K562 (cell line): ENCODE measurements around the gene USP43. TPM values are rescaled to one million over a fixed set of nuclear protein-coding genes. Genes with fewer than 3 reads are reported as not detected.

Source experiments
- ATAC-seq: fragments of 200-7000 bp; cut with Tn5 transposase; 3 replicates; pipeline ENCODE4 v1.9.1; 2020; ENCODE audit warnings: moderate library complexity
- BruUV-seq: library from RNA; stranded (reverse); fragments of 400-500 nt; replicated peaks from 2 replicates; lab custom pipeline; 2021; lab: Mats Ljungman, UMichigan
- CTCF ChIA-PET: fragments of 300-600 bp; formaldehyde crosslinking; extraction: SDS; loops from one replicate; lab custom pipeline; 2021; ENCODE audit warnings: low intra/inter-chr PET ratio; lab: Yijun Ruan, JAX
- POLR2A ChIA-PET: fragments of 300-600, 350-650 bp; sonication (Branson Sonifier 250); formaldehyde crosslinking; extraction: SDS; loops from one replicate; lab custom pipeline; 2021; ENCODE audit warnings: antibody characterized with exemption, inconsistent platforms; lab: Yijun Ruan, JAX
- DNase-seq, 4 experiments: peaks; one replicate each; pipeline versions ENCODE4 v3.0.0 to v3.0.0-alpha.2; 2011 to 2018; ENCODE audit warnings: low spot score in 3 of 4, mixed read lengths in 3 of 4; ENCODE audit errors: extremely low read depth in 1 of 4
- FAIRE-seq: peaks from 2 replicates; lab custom pipeline; 2011; peaks lifted over from hg19 to GRCh38; lab: Jason Lieb, UNC
- H2AFZ ChIP-seq: 2 replicates; pipeline ENCODE4 v1.6.0; 2011; ENCODE audit warnings: low read depth, low read length, control low read depth, inconsistent platforms
- H3K27ac ChIP-seq: fragments of 200-600 bp; 3 replicates; pipeline ENCODE4 v1.8.0; 2011; ENCODE audit warnings: low read depth, mild to moderate bottlenecking, control low read depth, inconsistent platforms, low read length, moderate library complexity, mixed read lengths; ENCODE audit errors: extremely low read depth
- H3K27me3 ChIP-seq, 2 experiments: fragments of 300-600 bp in 1 of 2; 2 replicates in 1 of 2; 3 replicates in 1 of 2; pipeline versions ENCODE4 v1.6.0 to v1.8.0; 2011; ENCODE audit warnings: inconsistent platforms in 2 of 2, low read length in 2 of 2, mild to moderate bottlenecking in 1 of 2, mixed read lengths in 1 of 2, moderate library complexity in 1 of 2; ENCODE audit not compliant: control insufficient read depth in 2 of 2, insufficient read depth in 2 of 2
- H3K36me3 ChIP-seq: fragments of 300-600 bp; 3 replicates; pipeline ENCODE4 v1.8.0; 2011; ENCODE audit warnings: mild to moderate bottlenecking, low read length, inconsistent platforms; ENCODE audit not compliant: control insufficient read depth, insufficient read depth
- H3K4me1 ChIP-seq, 2 experiments: fragments of 200-600 bp in 1 of 2; replicated peaks in 1 of 2; 2 replicates in 1 of 2; 3 replicates in 1 of 2; pipeline versions ENCODE4 v1.5.1 to v1.8.0; 2011; ENCODE audit warnings: inconsistent platforms in 2 of 2, low read length in 2 of 2, mild to moderate bottlenecking in 1 of 2, mixed read lengths in 1 of 2, moderate library complexity in 1 of 2; ENCODE audit not compliant: control insufficient read depth in 2 of 2, insufficient read depth in 2 of 2
- H3K4me2 ChIP-seq: 2 replicates; pipeline ENCODE4 v1.6.1; 2011; ENCODE audit warnings: low read length, control low read depth, inconsistent platforms, mixed read lengths; ENCODE audit not compliant: insufficient read depth
- H3K4me3 ChIP-seq: fragments of 200-600 bp; sonication (generic), shearing (Covaris generic); 2 replicates; pipeline ENCODE4 v1.5.1; 2016; ENCODE audit warnings: control low read depth, inconsistent platforms
- H3K79me2 ChIP-seq: fragments of 200-600 bp; 3 replicates; pipeline ENCODE4 v1.8.0; 2011; ENCODE audit warnings: low read length, inconsistent platforms; ENCODE audit not compliant: control insufficient read depth, insufficient read depth
- H3K9ac ChIP-seq, 2 experiments: 2 replicates each; pipeline versions ENCODE4 v1.6.0 to v1.6.1; 2011; ENCODE audit warnings: low read depth in 2 of 2, low read length in 2 of 2, control low read depth in 1 of 2, inconsistent platforms in 1 of 2, mild to moderate bottlenecking in 1 of 2, mixed read lengths in 1 of 2; ENCODE audit not compliant: insufficient read depth in 1 of 2
- H3K9me1 ChIP-seq: one replicate; pipeline ENCODE4 v1.6.0; 2011; ENCODE audit warnings: inconsistent platforms, mild to moderate bottlenecking, low read length, moderate library complexity; ENCODE audit not compliant: control insufficient read depth, insufficient read depth
- H3K9me3 ChIP-seq: replicated peaks from 2 replicates; pipeline ENCODE4 v1.5.1; 2011; ENCODE audit warnings: low read depth, low read length, inconsistent platforms; ENCODE audit not compliant: control insufficient read depth, insufficient read depth
- H4K20me1 ChIP-seq: replicated peaks from 2 replicates; pipeline ENCODE4 v1.6.1; 2011; ENCODE audit warnings: low read length, inconsistent platforms, mixed read lengths; ENCODE audit not compliant: control insufficient read depth, insufficient read depth
- BRF2 ChIP-seq: IDR thresholded peaks from 3 replicates; pipeline ENCODE4 v1.6.1; 2011; ENCODE audit warnings: borderline replicate concordance, mild to moderate bottlenecking; ENCODE audit not compliant: insufficient read length, insufficient read depth
- CEBPB ChIP-seq: fragments of 450-650 bp; IDR thresholded peaks from 2 replicates; pipeline ENCODE4 v1.6.1; 2016; ENCODE audit warnings: missing genetic modification characterization, missing compliant biosample characterization
- CLOCK ChIP-seq: fragments of 250-450 bp; sonication (Bioruptor Pico); IDR thresholded peaks from 2 replicates; pipeline ENCODE4 v1.4.0; 2020; ENCODE audit warnings: mild to moderate bottlenecking, moderate library complexity, borderline replicate concordance
- CREB3 ChIP-seq: fragments of 450-650 bp; conservative IDR thresholded peaks from 2 replicates; pipeline ENCODE4 v1.6.1; 2016; ENCODE audit warnings: missing genetic modification characterization, low read depth, mild to moderate bottlenecking, missing compliant biosample characterization, moderate library complexity
- FOXA3 ChIP-seq, 2 experiments: fragments of 450-650 bp in 1 of 2; sonication (generic) in 1 of 2; formaldehyde crosslinking; IDR thresholded peaks in 1 of 2; conservative IDR thresholded peaks in 1 of 2; 2 replicates each; pipeline versions ENCODE4 v1.4.0 to v1.8.0; 2020 to 2022; ENCODE audit warnings: mild to moderate bottlenecking in 2 of 2, missing genetic modification reagents in 1 of 2
- GABPB2 ChIP-seq: fragments of 250-450 bp; sonication (Bioruptor Pico); conservative IDR thresholded peaks from 2 replicates; pipeline ENCODE4 v1.5.1; 2021; ENCODE audit warnings: mild to moderate bottlenecking
- GTF2E2 ChIP-seq: fragments of 200-800 bp; sonication (Bioruptor generic); IDR thresholded peaks from 2 replicates; pipeline ENCODE4 v1.6.1; 2016; ENCODE audit warnings: missing genetic modification characterization, missing compliant biosample characterization
- KDM1A ChIP-seq, 2 experiments: fragments of 450-650 bp; IDR thresholded peaks; 2 replicates each; pipeline ENCODE4 v1.6.1; 2016; ENCODE audit warnings: mild to moderate bottlenecking in 2 of 2
- MED1 ChIP-seq: sonication (generic); formaldehyde crosslinking; IDR thresholded peaks from 2 replicates; pipeline ENCODE4 v1.8.1; 2023; ENCODE audit warnings: missing genetic modification reagents, borderline replicate concordance
- NFXL1 ChIP-seq: fragments of 450-650 bp; formaldehyde crosslinking; IDR thresholded peaks from 2 replicates; pipeline ENCODE4 v1.4.0; 2021; ENCODE audit warnings: mild to moderate bottlenecking
- TAF7 ChIP-seq: fragments of 450-650 bp; IDR thresholded peaks from 2 replicates; pipeline ENCODE4 v1.6.1; 2016; ENCODE audit warnings: missing genetic modification characterization, missing compliant biosample characterization
- TCF3 ChIP-seq: sonication (generic); formaldehyde crosslinking; IDR thresholded peaks from 2 replicates; pipeline ENCODE4 v1.4.0; 2020; ENCODE audit warnings: mild to moderate bottlenecking, missing genetic modification reagents
- ZNF583 ChIP-seq: fragments of 250-450 bp; sonication (Bioruptor Pico); IDR thresholded peaks from 2 replicates; pipeline ENCODE4 v1.4.0; 2020
- ZNF778 ChIP-seq: fragments of 450-650 bp; formaldehyde crosslinking; IDR thresholded peaks from 2 replicates; pipeline ENCODE4 v1.4.0; 2020; ENCODE audit warnings: mild to moderate bottlenecking, moderate library complexity
- WGBS: fragments of 100-300 bp; shearing (Covaris generic); methylation state at CpG from one replicate; pipeline ENCODE4 v1.1.6; 2016; ENCODE audit warnings: low coverage, mixed read lengths; ENCODE audit not compliant: insufficient coverage; ENCODE audit errors: missing lambda C conversion rate; 5-methylcytosine and 5-hydroxymethylcytosine counted together
- in situ Hi-C: fragments of 300-500 bp; cut with MboI; formaldehyde crosslinking; loops from 4 replicates; pipeline ENCODE4 v1.15.0; 2018; ENCODE audit warnings: inconsistent platforms, mixed read lengths
- intact Hi-C: fragments of 100-400 bp; cut with micrococcal nuclease; formaldehyde crosslinking; loops from 2 replicates; pipeline ENCODE4 v1.14.2; 2022
- polyA plus RNA-seq, 8 experiments: library from polyadenylated mRNA; depleted of rRNA in 4 of 8; stranded (reverse) in 5 of 8; unstranded in 3 of 8; fragments of >200 nt; fragmentation: Nextera tagmentation in 2 of 8; fragmentation: Illumina TruSeq in 1 of 8; extraction: Ambion mirVana in 2 of 8; extraction: Trizol in 1 of 8; gene quantifications; 2 replicates each; pipeline versions ENCODE4 v1.2.1 to v1.2.3, GENCODE V29; 2011 to 2014; ENCODE audit warnings: inconsistent platforms in 1 of 8, missing spikeins in 1 of 8
- total RNA-seq, 7 experiments: library from RNA; depleted of rRNA in 6 of 7; stranded (reverse); fragments of >200 nt in 6 of 7; fragmentation: Illumina TruSeq in 2 of 7; extraction: Trizol in 2 of 7; gene quantifications; 2 replicates each; pipeline versions ENCODE4 v1.2.1 to v1.2.3, GENCODE V29; 2011 to 2021; ENCODE audit warnings: low replicate concordance in 1 of 7
- TF ChIP-seq, protein P1 (sequence below): fragments of 200-400 bp; formaldehyde crosslinking; IDR thresholded peaks from 2 replicates; pipeline ENCODE4 v1.6.1; 2017; ENCODE audit warnings: mild to moderate bottlenecking, low read depth, low read length, moderate library complexity

The USP43 gene
- total and polyA plus RNA-seq, 9 of the 15 experiments (the other 6 are each of a cell fraction or from before 2014, with no cell fraction given) = 0.01 to 0.18 (median 0.06) TPM; not detected in 1

- DNase-seq (no peak), FAIRE-seq (no peak), ATAC-seq (no peak)
- H3K27me3 ChIP-seq = peaks cover 0 to 18% of the 10 kb centered on the region in 2 experiments; a peak in 2 of 5 replicates
- no peaks in the 10 kb centered on the region for H3K36me3 ChIP-seq
- H3K9me3 ChIP-seq = no peaks in the 10 kb centered on the region
- no peak overlapping the region for H3K4me3 ChIP-seq
- ChIA-PET CTCF (no interaction called here), POLR2A (no interaction called here)
- intact Hi-C loops = no loop called here
- no TSS peak for BruUV-seq
- H3K9me1 ChIP-seq = no peaks in the 10 kb centered on the region
- H3K79me2 ChIP-seq = no peaks in the 10 kb centered on the region
- in situ Hi-C loops = no loop called here
- no peak overlapping the region for H3K4me2 ChIP-seq
- no peak overlapping the region for H2AFZ ChIP-seq
- no peaks in the 10 kb centered on the region for H4K20me1 ChIP-seq
- WGBS = 0% methylated on average over 5 of the region's 5 CpGs
- H3K4me1 ChIP-seq = no peaks in the 10 kb centered on the region
- H3K9ac ChIP-seq = no peak overlapping the region
- no peak overlapping the region for H3K27ac ChIP-seq
- TF ChIP-seq CEBPB (tag) (no peak), MED1 (CRISPR knock-in tag) (no peak), CLOCK (CRISPR knock-in tag) (no peak), ZNF778 (CRISPR knock-in tag) (no peak), ZNF583 (CRISPR knock-in tag) (no peak), CREB3 (no peak), TCF3 (CRISPR knock-in tag) (no peak), NFXL1 (CRISPR knock-in tag) (no peak), KDM1A (IDR thresholded peaks at IDR 0.05) (no peak), TAF7 (no peak), GTF2E2 (tag) (no peak), BRF2 (no peak), FOXA3 (CRISPR knock-in tag; conservative IDR thresholded peaks at IDR 0.05 in 1 of 2, IDR thresholded peaks at IDR 0.05 in 1 of 2) (no peak), GABPB2 (CRISPR knock-in tag) (no peak)
- TF ChIP-seq, protein P1, sequence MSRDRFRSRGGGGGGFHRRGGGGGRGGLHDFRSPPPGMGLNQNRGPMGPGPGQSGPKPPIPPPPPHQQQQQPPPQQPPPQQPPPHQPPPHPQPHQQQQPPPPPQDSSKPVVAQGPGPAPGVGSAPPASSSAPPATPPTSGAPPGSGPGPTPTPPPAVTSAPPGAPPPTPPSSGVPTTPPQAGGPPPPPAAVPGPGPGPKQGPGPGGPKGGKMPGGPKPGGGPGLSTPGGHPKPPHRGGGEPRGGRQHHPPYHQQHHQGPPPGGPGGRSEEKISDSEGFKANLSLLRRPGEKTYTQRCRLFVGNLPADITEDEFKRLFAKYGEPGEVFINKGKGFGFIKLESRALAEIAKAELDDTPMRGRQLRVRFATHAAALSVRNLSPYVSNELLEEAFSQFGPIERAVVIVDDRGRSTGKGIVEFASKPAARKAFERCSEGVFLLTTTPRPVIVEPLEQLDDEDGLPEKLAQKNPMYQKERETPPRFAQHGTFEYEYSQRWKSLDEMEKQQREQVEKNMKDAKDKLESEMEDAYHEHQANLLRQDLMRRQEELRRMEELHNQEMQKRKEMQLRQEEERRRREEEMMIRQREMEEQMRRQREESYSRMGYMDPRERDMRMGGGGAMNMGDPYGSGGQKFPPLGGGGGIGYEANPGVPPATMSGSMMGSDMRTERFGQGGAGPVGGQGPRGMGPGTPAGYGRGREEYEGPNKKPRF = no peak
These were observed 121.7 kb downstream of the USP43 start for GRCh38 chr17:9766970-9767369.
